Measurements from ENCODE around the gene XYLT1.

The XYLT1 gene

DNA sequence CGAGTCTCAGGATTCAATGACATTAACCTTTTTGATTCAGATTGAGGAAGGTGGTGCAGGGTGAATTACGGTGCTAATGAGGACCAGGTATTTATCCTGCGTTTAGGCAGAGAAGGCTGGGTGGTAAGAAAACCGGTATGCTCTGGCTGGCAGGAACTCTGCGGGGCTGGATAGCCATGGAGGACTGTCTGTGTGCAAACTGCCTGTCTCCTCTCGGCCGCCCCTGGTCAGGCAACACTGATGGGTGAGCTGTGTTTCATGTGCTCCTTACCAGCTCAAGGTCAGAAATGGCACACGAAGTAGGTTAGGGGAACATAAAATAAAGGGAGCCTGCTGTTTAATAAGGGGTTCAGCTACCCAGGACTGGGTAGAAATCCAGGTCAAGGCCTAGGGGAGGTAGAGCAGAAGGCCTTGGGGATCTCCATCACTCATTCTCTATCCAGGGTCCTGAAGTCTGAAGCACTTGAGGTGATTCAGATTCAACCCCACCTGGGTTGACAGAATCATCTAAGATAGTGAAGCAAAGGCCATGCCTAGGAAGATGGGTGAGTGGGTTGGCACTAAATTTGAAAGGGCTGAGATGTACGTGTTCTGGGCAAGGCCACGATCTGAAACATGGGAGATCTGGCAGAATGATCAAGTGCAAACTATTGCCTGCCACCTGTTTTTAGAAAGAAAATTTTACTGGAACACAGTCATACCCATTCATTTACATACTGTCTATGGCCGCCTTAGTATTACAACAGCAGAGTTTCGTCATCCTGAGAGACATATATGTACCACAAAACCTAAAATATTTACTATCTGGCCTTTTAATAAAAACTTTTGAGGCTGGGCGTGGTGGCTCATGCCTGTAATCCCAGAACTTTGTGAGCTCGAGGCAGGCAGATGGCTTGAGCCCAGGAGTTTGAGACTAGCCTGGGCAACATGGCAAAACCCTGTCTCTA is 292.5 kb downstream of the XYLT1 start:
- TF ChIP-seq, protein P1, sequence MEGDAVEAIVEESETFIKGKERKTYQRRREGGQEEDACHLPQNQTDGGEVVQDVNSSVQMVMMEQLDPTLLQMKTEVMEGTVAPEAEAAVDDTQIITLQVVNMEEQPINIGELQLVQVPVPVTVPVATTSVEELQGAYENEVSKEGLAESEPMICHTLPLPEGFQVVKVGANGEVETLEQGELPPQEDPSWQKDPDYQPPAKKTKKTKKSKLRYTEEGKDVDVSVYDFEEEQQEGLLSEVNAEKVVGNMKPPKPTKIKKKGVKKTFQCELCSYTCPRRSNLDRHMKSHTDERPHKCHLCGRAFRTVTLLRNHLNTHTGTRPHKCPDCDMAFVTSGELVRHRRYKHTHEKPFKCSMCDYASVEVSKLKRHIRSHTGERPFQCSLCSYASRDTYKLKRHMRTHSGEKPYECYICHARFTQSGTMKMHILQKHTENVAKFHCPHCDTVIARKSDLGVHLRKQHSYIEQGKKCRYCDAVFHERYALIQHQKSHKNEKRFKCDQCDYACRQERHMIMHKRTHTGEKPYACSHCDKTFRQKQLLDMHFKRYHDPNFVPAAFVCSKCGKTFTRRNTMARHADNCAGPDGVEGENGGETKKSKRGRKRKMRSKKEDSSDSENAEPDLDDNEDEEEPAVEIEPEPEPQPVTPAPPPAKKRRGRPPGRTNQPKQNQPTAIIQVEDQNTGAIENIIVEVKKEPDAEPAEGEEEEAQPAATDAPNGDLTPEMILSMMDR (IDR thresholded peaks at IDR 0.05; ENCODE audit: insufficient read depth, low read depth, low read length, missing control alignments), result no peak
- DNase-seq (ENCODE audit: low read depth), result no peak
- no peak overlapping the region for H3K4me3 ChIP-seq (ENCODE audit: low read length)

DNA sequence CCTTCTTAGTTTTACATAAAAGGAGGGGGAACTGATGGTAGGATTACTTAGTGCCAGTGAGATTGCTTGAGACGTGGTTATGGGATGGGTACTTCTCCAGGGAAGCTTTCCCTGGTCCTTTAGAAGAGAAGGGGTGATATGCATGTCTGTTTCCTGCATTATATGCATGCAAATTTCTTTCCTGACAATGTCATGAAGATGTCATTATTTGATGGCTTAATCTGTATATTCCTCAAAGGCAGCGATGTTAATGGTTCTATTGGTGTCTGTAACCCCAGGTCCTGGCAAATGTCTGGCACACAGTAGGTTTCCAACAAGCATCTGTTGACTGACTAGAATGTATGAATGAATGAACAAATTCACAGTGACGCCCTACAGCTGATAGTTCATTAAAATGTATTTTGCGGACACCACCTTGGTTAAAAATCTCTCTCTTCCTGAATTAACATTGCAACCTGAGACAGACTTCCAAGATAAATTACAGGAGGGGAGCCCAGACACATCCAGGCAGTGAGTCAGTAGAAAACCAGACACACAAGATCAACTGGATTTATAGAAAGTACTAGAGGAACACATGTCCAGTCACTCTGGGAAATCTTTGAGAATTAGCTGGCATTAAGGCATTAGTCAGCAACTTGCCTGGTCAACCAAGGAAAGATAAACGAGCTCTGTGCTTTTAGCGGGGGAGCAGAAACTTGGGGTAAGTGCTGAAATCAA is 293.4 kb downstream of the XYLT1 start:
- no peak overlapping the region for H3K4me3 ChIP-seq (ENCODE audit: low read length)
- DNase-seq (ENCODE audit: low read depth), result peak; percentile 41
- TF ChIP-seq, protein P1 (IDR thresholded peaks at IDR 0.05; ENCODE audit: insufficient read depth, low read depth, low read length, missing control alignments), result no peak

DNA sequence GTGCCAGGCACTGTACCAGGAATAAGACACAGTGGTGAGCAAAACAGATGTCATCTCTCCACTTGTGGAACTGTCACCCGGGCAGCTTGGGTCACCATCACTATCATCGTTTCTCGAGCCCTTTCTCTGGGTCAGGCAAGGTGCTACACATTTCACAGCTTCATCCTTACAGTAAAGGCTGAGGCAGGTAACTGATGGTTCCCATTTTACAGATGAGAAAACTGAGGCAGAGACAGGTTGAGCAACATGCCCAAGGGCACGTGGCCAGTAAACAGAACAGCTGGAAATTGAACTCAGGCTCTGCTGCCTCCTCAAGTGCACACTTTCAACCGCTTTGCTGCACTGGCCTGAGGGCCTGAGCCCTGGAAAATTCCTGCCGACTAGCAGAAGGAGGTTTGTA is 294.6 kb downstream of the XYLT1 start:
- DNase-seq (ENCODE audit: low read depth), result no peak
- TF ChIP-seq, protein P1 (IDR thresholded peaks at IDR 0.05; ENCODE audit: insufficient read depth, low read depth, low read length, missing control alignments), result no peak
- H3K4me3 ChIP-seq (ENCODE audit: low read length), result no peak overlapping the region

DNA sequence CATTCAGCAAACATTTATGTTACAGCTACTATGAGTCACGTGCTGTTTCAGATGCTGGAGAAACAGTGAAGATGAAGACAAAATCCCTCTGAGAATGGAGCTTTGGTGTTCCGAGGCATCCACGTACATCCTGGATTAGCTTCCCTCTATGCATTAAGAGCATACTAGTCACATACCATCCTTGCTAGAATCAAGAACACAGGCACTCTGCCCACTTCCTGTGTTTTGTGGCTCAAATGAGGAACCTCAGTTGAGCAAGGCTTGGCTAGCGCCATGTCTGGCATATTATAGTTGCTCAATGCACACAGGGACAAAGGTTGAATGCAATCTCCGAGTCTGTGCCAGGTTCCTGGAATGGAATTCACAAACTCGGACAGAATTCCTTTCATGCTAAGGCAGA is 297.5 kb downstream of the XYLT1 start:
- no peak for DNase-seq (ENCODE audit: low read depth)
- TF ChIP-seq, protein P1 (IDR thresholded peaks at IDR 0.05; ENCODE audit: insufficient read depth, low read depth, low read length, missing control alignments), result no peak
- no peak overlapping the region for H3K4me3 ChIP-seq (ENCODE audit: low read length)

DNA sequence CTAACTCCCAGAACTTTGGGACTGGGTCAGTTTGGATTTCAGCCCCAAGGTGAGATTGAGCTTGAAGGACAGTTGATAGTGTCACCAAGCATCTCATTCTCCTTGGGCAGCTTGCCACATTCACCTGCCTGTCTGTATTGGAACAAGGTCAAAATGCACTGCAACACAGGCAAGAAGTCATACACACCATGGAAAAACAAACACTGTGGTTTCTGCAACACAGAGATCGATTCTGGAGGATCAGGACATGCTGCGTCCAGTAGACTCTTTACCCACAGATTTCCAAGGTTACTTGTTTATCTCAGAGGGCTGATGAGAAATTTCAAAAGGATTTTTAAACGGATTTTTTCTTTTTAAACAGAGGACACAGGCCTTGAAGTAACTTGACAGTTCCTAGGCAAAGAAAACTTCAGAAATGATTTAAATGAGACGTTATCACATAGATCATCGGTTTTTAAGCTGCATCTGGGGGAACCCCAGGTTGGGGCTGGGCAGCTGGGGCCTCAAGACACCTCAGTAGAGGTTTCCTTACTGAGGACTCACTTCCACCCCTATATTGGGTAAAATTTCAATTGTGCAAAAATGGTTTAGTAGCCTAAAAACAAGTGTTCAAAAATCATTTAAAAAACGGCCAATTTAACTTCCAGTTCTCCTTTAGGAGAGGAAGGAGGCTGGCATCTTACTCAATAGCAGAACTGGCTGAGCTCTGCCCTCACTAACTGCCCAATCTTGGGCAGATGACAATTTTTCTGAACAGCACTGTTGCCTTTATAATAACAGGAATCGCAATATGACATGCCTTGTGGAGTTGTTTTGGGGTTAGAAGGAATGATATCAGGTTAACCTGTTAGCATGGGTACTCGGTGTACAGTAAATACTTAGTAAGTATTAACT is 299.3 kb downstream of the XYLT1 start:
- TF ChIP-seq, protein P1 (IDR thresholded peaks at IDR 0.05; ENCODE audit: insufficient read depth, low read depth, low read length, missing control alignments), result no peak

DNA sequence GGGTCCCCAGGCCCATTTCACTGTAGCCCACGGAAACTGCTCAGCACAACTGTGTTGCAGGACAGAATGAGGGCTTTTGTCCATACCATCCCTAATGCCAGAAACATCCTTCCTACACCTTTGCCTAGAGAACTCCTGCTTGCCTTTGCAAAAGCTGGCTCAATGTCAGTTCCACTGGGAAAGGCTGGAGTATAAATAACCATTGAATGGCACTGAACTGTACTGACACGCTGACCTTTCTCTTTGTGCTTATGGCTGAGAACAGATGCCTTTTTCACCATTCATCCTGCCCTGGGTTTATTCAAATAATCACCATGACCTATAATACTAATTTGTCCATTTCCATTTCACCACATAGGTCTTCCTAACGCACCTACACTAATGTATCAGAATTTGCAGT is 300.3 kb downstream of the XYLT1 start:
- no peak overlapping the region for H3K4me3 ChIP-seq (ENCODE audit: low read length)
- TF ChIP-seq, protein P1 (IDR thresholded peaks at IDR 0.05; ENCODE audit: insufficient read depth, low read depth, low read length, missing control alignments), result no peak
- DNase-seq (ENCODE audit: low read depth), result no peak

More for the DNA sequence above, 299.3 kb downstream of the XYLT1 start:
- H3K4me3 ChIP-seq (ENCODE audit: low read length), result no peak overlapping the region
- DNase-seq (ENCODE audit: low read depth), result no peak
